Liver (tissue), 9 donors: ENCODE data around the gene CPT1B. TPM values are rescaled to one million over a fixed set of nuclear protein-coding genes. Genes with fewer than 3 reads are reported as not detected.

Experiments used
- DNase-seq: peaks from one replicate; pipeline ENCODE4 v3.0.0-alpha.2; 2017; ENCODE audit warnings: low spot score
- H3K27ac ChIP-seq, 2 donors: one replicate each; pipeline ENCODE4 v1.7.0; 2013; ENCODE audit warnings: inconsistent platforms in 2 of 2, low read length in 2 of 2, control low read depth in 1 of 2, low read depth in 1 of 2, mild to moderate bottlenecking in 1 of 2
- H3K27me3 ChIP-seq, 4 donors: one replicate each; pipeline versions ENCODE4 v1.6.1 to v1.7.0; 2013; ENCODE audit warnings: low read length in 3 of 4, inconsistent platforms in 1 of 4, mild to moderate bottlenecking in 1 of 4, moderate library complexity in 1 of 4; ENCODE audit not compliant: control insufficient read depth in 4 of 4, insufficient read depth in 4 of 4
- H3K36me3 ChIP-seq, 4 donors: one replicate each; pipeline versions ENCODE4 v1.6.1 to v1.7.0; 2013; ENCODE audit warnings: low read length in 3 of 4, mild to moderate bottlenecking in 3 of 4, low read depth in 1 of 4, moderate library complexity in 1 of 4; ENCODE audit not compliant: control insufficient read depth in 4 of 4, insufficient read depth in 3 of 4
- H3K4me1 ChIP-seq, 4 donors: one replicate each; pipeline versions ENCODE4 v1.6.1 to v1.7.0; 2013; ENCODE audit warnings: low read length in 3 of 4, mild to moderate bottlenecking in 3 of 4, moderate library complexity in 1 of 4; ENCODE audit not compliant: control insufficient read depth in 4 of 4, insufficient read depth in 4 of 4
- H3K4me3 ChIP-seq, 3 donors: one replicate each; pipeline versions ENCODE4 v1.6.1 to v1.7.0; 2013; ENCODE audit warnings: low read length in 3 of 3, control low read depth in 1 of 3, low read depth in 1 of 3, mild to moderate bottlenecking in 1 of 3
- H3K9ac ChIP-seq, 2 donors: one replicate each; pipeline ENCODE4 v1.7.0; 2013; ENCODE audit warnings: low read length in 2 of 2, mild to moderate bottlenecking in 2 of 2, moderate library complexity in 2 of 2, control low read depth in 1 of 2, low read depth in 1 of 2
- H3K9me3 ChIP-seq, 4 donors: one replicate each; pipeline versions ENCODE4 v1.6.1 to v1.7.0; 2013; ENCODE audit warnings: low read length in 3 of 4; ENCODE audit not compliant: control insufficient read depth in 4 of 4
- EGR1 ChIP-seq, 2 donors: IDR thresholded peaks; 2 replicates each; pipeline ENCODE4 v1.6.1; 2016 to 2018; ENCODE audit warnings: antibody characterized with exemption in 2 of 2, low read depth in 2 of 2
- FOXA1 ChIP-seq: IDR thresholded peaks from 2 replicates; pipeline ENCODE4 v1.6.1; 2016; ENCODE audit warnings: antibody characterized with exemption
- GABPA ChIP-seq, 2 donors: IDR thresholded peaks in 1 of 2; conservative IDR thresholded peaks in 1 of 2; 2 replicates each; pipeline ENCODE4 v1.6.1; 2016; ENCODE audit warnings: antibody characterized with exemption in 2 of 2, mild to moderate bottlenecking in 1 of 2, moderate library complexity in 1 of 2
- HNF4A ChIP-seq, 2 donors: conservative IDR thresholded peaks; 2 replicates each; pipeline ENCODE4 v1.6.1; 2016; ENCODE audit warnings: antibody characterized with exemption in 2 of 2, mild to moderate bottlenecking in 2 of 2
- HNF4G ChIP-seq: IDR thresholded peaks from 2 replicates; pipeline ENCODE4 v1.6.1; 2016; ENCODE audit warnings: antibody characterized with exemption
- NR2F2 ChIP-seq: IDR thresholded peaks from 2 replicates; pipeline ENCODE4 v1.6.1; 2016; ENCODE audit warnings: antibody characterized with exemption
- RAD21 ChIP-seq, 2 donors: IDR thresholded peaks; 2 replicates each; pipeline ENCODE4 v1.6.1; 2016; ENCODE audit warnings: antibody characterized with exemption in 2 of 2, mild to moderate bottlenecking in 2 of 2
- REST ChIP-seq: IDR thresholded peaks from 2 replicates; pipeline ENCODE4 v1.6.1; 2016; ENCODE audit warnings: antibody characterized with exemption, mild to moderate bottlenecking
- RXRA ChIP-seq, 2 donors: IDR thresholded peaks; 2 replicates each; pipeline ENCODE4 v1.6.1; 2017 to 2018; ENCODE audit warnings: antibody characterized with exemption in 2 of 2, mild to moderate bottlenecking in 1 of 2
- SP1 ChIP-seq: IDR thresholded peaks from 2 replicates; pipeline ENCODE4 v1.6.1; 2018; ENCODE audit warnings: antibody characterized with exemption, mild to moderate bottlenecking
- TAF1 ChIP-seq: conservative IDR thresholded peaks from 2 replicates; pipeline ENCODE4 v1.6.1; 2016; ENCODE audit warnings: antibody characterized with exemption, mild to moderate bottlenecking
- YY1 ChIP-seq: IDR thresholded peaks from 2 replicates; pipeline ENCODE4 v1.6.1; 2016; ENCODE audit warnings: antibody characterized with exemption, mild to moderate bottlenecking
- ZBTB33 ChIP-seq: IDR thresholded peaks from 2 replicates; pipeline ENCODE4 v1.6.1; 2016; ENCODE audit warnings: antibody characterized with exemption
- WGBS: extraction: QIAGEN DNeasy Blood & Tissue Kit; methylation state at CpG from one replicate; pipeline ENCODE4 v1.1.7; 2013; 5-methylcytosine and 5-hydroxymethylcytosine counted together
- polyA plus RNA-seq, 2 donors: library from polyadenylated mRNA; stranded (reverse) in 1 of 2; unstranded in 1 of 2; fragments of 200-250 nt in 1 of 2; fragments of >200 nt in 1 of 2; fragmentation: Nextera tagmentation in 1 of 2; extraction: Ambion mirVana in 1 of 2; gene quantifications; one replicate each; pipeline versions ENCODE4 v1.2.1 to v1.2.3, GENCODE V29; 2013 to 2015
- total RNA-seq, 2 donors: library from RNA; depleted of rRNA; stranded (reverse); fragments of >200 nt; gene quantifications; one replicate each; pipeline ENCODE4 v1.2.3, GENCODE V29; 2014
- TF ChIP-seq, protein P1 (sequence below): IDR thresholded peaks from 2 replicates; pipeline ENCODE4 v1.6.1; 2016; ENCODE audit warnings: antibody characterized with exemption
- donor health status: healthy.
- donor health status: healthy.
- donor health status: healthy.
- donor health status: healthy.
- donor health status: healthy.

CPT1B gene
- total and polyA plus RNA-seq, 4 donors = 3.0 to 13.6 (median 4.9) TPM

- Histone ChIP-seq H3K9ac (peak overlapping the region; percentile 17 to 85), H3K27ac (peak overlapping the region; percentile 90 to 93), H3K9me3 (no peaks in the 10 kb centered on the region), H3K27me3 (no peaks in the 10 kb centered on the region), H3K4me1 (peaks cover 3 to 16% (median 10%) of the 10 kb centered on the region in 4 donors), H3K36me3 (peaks cover 0 to 3% (median 0%) of the 10 kb centered on the region in 4 donors), H3K4me3 (peak overlapping the region in 1 of 3 donors; percentile 24)
- 68% methylated on average over 11 of the region's 11 CpGs for WGBS
- TF ChIP-seq EGR1 (IDR thresholded peaks at IDR 0.05; ENCODE audit: low read depth in 2 of 2) (no peak), REST (no peak), RXRA (IDR thresholded peaks at IDR 0.05) (peak in 1 of 2 donors; percentile 59)
- no peak for DNase-seq
Observed at GRCh38 chr22:50564289-50564688, 13.9 kb downstream of the CPT1B start.

- Histone ChIP-seq H3K36me3 (no peaks in the 10 kb centered on the region), H3K4me3 (peak overlapping the region; percentile 76 to 81 (median 77)), H3K9me3 (no peaks in the 10 kb centered on the region), H3K27me3 (no peaks in the 10 kb centered on the region), H3K27ac (peak overlapping the region; percentile 90 to 93), H3K4me1 (peaks cover 2 to 11% (median 5%) of the 10 kb centered on the region in 4 donors), H3K9ac (peak overlapping the region; percentile 85 to 90)
- TF ChIP-seq HNF4A (conservative IDR thresholded peaks at IDR 0.05) (no peak), RXRA (IDR thresholded peaks at IDR 0.05) (peak in 1 of 2 donors; percentile 43), YY1 (peak; percentile 77)
- no peak for DNase-seq
- 9% methylated on average over 17 of the region's 17 CpGs for WGBS
Observed at GRCh38 chr22:50563413-50564160, 14.6 kb downstream of the CPT1B start.

GRCh38 chr22:50562523-50563412, 15.5 kb downstream of the CPT1B start, which contains the start of gene SYCE3:
TSS of gene SYCE3 (minus strand) at chr22:50562919. CDS start at chr22:50556405, 6,514 bp downstream.
- H3K9ac ChIP-seq = peak within 1 kb of the TSS; percentile 85 to 90
- peak within 1 kb of the TSS; percentile 90 to 93 for H3K27ac ChIP-seq
- TF ChIP-seq REST = peak; percentile 93
- TF ChIP-seq HNF4A (conservative IDR thresholded peaks at IDR 0.05) = peak; percentile 41 to 47
- peak; percentile 90 for TF ChIP-seq NR2F2
- TF ChIP-seq ZBTB33 = no peak
- no peak for TF ChIP-seq HNF4G
- peak; percentile 75 to 82 for TF ChIP-seq RAD21 (IDR thresholded peaks at IDR 0.05)
- peak; percentile 49 for TF ChIP-seq YY1
- peak; percentile 80 for TF ChIP-seq SP1
- peak; percentile 66 to 92 for TF ChIP-seq GABPA (IDR thresholded peaks at IDR 0.05 in 1 of 2, conservative IDR thresholded peaks at IDR 0.05 in 1 of 2)
- peak; percentile 58 to 67 for TF ChIP-seq RXRA (IDR thresholded peaks at IDR 0.05)
- TF ChIP-seq TAF1 = peak; percentile 85
- peak in 1 of 2 donors; percentile 51 for TF ChIP-seq EGR1 (IDR thresholded peaks at IDR 0.05; ENCODE audit: low read depth in 2 of 2)
- TF ChIP-seq, protein P1, sequence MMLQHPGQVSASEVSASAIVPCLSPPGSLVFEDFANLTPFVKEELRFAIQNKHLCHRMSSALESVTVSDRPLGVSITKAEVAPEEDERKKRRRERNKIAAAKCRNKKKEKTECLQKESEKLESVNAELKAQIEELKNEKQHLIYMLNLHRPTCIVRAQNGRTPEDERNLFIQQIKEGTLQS = no peak
- peak; percentile 40 for TF ChIP-seq FOXA1

More at GRCh38 chr22:50562523-50563412, 15.5 kb downstream of the CPT1B start, which contains the start of gene SYCE3:
- peak; percentile 98 for DNase-seq
- H3K4me3 ChIP-seq = peak within 1 kb of the TSS; percentile 76 to 81 (median 77)
- no peaks in the 10 kb centered on the region for H3K9me3 ChIP-seq
- H3K4me1 ChIP-seq = peaks cover 0 to 8% (median 4%) of the 10 kb centered on the region in 4 donors
- no peaks in the 10 kb centered on the region for H3K27me3 ChIP-seq
- 3% methylated on average over 60 of the region's 61 CpGs for WGBS
- H3K36me3 ChIP-seq = no peaks in the 10 kb centered on the region
